NCI-H2196 treated with DMSO at 0.1 percent for 48 hours (cell line): Measurements from ENCODE around the gene TMEM250.
A peak's percentile ranks its signal among the peaks of the same experiment; 100 is the strongest.
"Not testable (repeated sequence)": the region's sequence is repeated elsewhere in the genome, so short reads cannot be mapped to it uniquely, and the experiment has no call there.

Experiments used
- DNase-seq: peaks from one replicate; lab custom pipeline; 2025; ENCODE audit not compliant: unreplicated experiment; lab: John Stamatoyannopoulos, UW

The TMEM250 gene

GRCh38 chr9:136118320-136119060 is at the start of gene TMEM250:
TMEM250 (minus strand) TSS chr9:136118875; CDS start chr9:136116900, 1,975 bp downstream.
- peak; percentile 93 for DNase-seq

GRCh38 chr9:136163248-136163850 is 44.7 kb upstream of the TMEM250 start:
- DNase-seq: no peak

- no peak for DNase-seq
These were observed 42.4 kb upstream of the TMEM250 start for GRCh38 chr9:136160995-136161610.

- peak; percentile 47 for DNase-seq
These were observed 41.7 kb upstream of the TMEM250 start for GRCh38 chr9:136160381-136160841.

- no peak for DNase-seq
These were observed 41.2 kb upstream of the TMEM250 start for GRCh38 chr9:136159851-136160250.

- no peak for DNase-seq
These were observed 39.0 kb upstream of the TMEM250 start for GRCh38 chr9:136157477-136158265.

GRCh38 chr9:136156209-136157120 is 37.8 kb upstream of the TMEM250 start:
- no peak for DNase-seq

GRCh38 chr9:136155576-136155975 is 36.9 kb upstream of the TMEM250 start:
- no peak for DNase-seq

- no peak for DNase-seq
These were observed 36.3 kb upstream of the TMEM250 start for GRCh38 chr9:136154943-136155342.

GRCh38 chr9:136153381-136154065 is 34.8 kb upstream of the TMEM250 start:
- no peak for DNase-seq

GRCh38 chr9:136152931-136153330 is 34.3 kb upstream of the TMEM250 start:
- DNase-seq: no peak

- no peak for DNase-seq
These were observed 33.8 kb upstream of the TMEM250 start for GRCh38 chr9:136152543-136152866.

- DNase-seq: no peak
These were observed 33.3 kb upstream of the TMEM250 start for GRCh38 chr9:136151848-136152542.

- no peak for DNase-seq
These were observed 32.6 kb upstream of the TMEM250 start for GRCh38 chr9:136151214-136151804.

GRCh38 chr9:136150664-136151213 is 32.1 kb upstream of the TMEM250 start:
- not testable (repeated sequence) for DNase-seq

- no peak for DNase-seq
These were observed 31.2 kb upstream of the TMEM250 start for GRCh38 chr9:136149853-136150252.

GRCh38 chr9:136149337-136149736 is 30.7 kb upstream of the TMEM250 start:
- no peak for DNase-seq

GRCh38 chr9:136148766-136149165 is 30.1 kb upstream of the TMEM250 start:
- DNase-seq: no peak
